HepG2 (cell line): Measurements from ENCODE around the gene CKB. TPM values are rescaled to one million over a fixed set of nuclear protein-coding genes. Genes with fewer than 3 reads are reported as not detected.
A peak's percentile ranks its signal among the peaks of the same experiment; 100 is the strongest.

Source experiments
- KDM5B ChIP-seq: sonication (generic); formaldehyde crosslinking; IDR thresholded peaks from 2 replicates; pipeline ENCODE4 v1.4.0; 2020; ENCODE audit warnings: missing genetic modification reagents, mild to moderate bottlenecking, borderline replicate concordance
- KMT2B ChIP-seq: IDR thresholded peaks from 2 replicates; pipeline ENCODE4 v1.6.1; 2016; ENCODE audit warnings: missing genetic modification reagents, missing compliant biosample characterization
- MYC ChIP-seq: sonication (generic); formaldehyde crosslinking; IDR thresholded peaks from 2 replicates; pipeline ENCODE4 v1.9.0; 2021; ENCODE audit warnings: missing genetic modification reagents, borderline replicate concordance
- NBN ChIP-seq: fragments of 450-650 bp; conservative IDR thresholded peaks from 2 replicates; pipeline ENCODE4 v1.6.1; 2017
- NCOA2 ChIP-seq: sonication (generic); formaldehyde crosslinking; IDR thresholded peaks from 2 replicates; pipeline ENCODE4 v1.8.0; 2022; ENCODE audit warnings: inconsistent platforms
- NFYC ChIP-seq: IDR thresholded peaks from 2 replicates; pipeline ENCODE4 v1.6.1; 2016; ENCODE audit warnings: missing genetic modification reagents, missing compliant biosample characterization
- TEAD3 ChIP-seq: optimal IDR thresholded peaks from 2 replicates; pipeline ENCODE3; 2016; ENCODE audit warnings: borderline replicate concordance
- TP53 ChIP-seq: sonication (generic); formaldehyde crosslinking; conservative IDR thresholded peaks from 2 replicates; pipeline ENCODE4 v1.4.0; 2020; ENCODE audit warnings: missing genetic modification reagents
- U2AF2 ChIP-seq: fragments of 200-400 bp; formaldehyde crosslinking; IDR thresholded peaks from 2 replicates; pipeline ENCODE4 v1.6.1; 2017; ENCODE audit warnings: low read depth, mild to moderate bottlenecking, low read length
- XRCC5 ChIP-seq: fragments of 200-400 bp; formaldehyde crosslinking; optimal IDR thresholded peaks from 2 replicates; pipeline ENCODE3; 2017; ENCODE audit warnings: mild to moderate bottlenecking, low read length
- YEATS4 ChIP-seq: sonication (generic); formaldehyde crosslinking; IDR thresholded peaks from 2 replicates; pipeline ENCODE4 v1.4.0; 2020; ENCODE audit warnings: missing genetic modification reagents, borderline replicate concordance
- ZFX ChIP-seq: sonication (generic); formaldehyde crosslinking; IDR thresholded peaks from 2 replicates; pipeline ENCODE4 v1.4.0; 2020; ENCODE audit warnings: mild to moderate bottlenecking, low read depth, missing genetic modification reagents, moderate library complexity
- ZNF136 ChIP-seq: sonication (generic); formaldehyde crosslinking; IDR thresholded peaks from 2 replicates; pipeline ENCODE4 v1.8.1; 2022; ENCODE audit warnings: low read depth, mild to moderate bottlenecking, moderate library complexity, missing genetic modification reagents
- ZNF567 ChIP-seq: sonication (generic); formaldehyde crosslinking; IDR thresholded peaks from 2 replicates; pipeline ENCODE4 v1.8.1; 2023; ENCODE audit warnings: mild to moderate bottlenecking, missing genetic modification reagents, borderline replicate concordance
- ZNF790 ChIP-seq: sonication (generic); formaldehyde crosslinking; IDR thresholded peaks from 2 replicates; pipeline ENCODE4 v1.8.0; 2022; ENCODE audit warnings: missing genetic modification reagents, mild to moderate bottlenecking, borderline replicate concordance
- polyA plus RNA-seq, 8 experiments: library from polyadenylated mRNA; depleted of rRNA in 3 of 8; stranded (reverse) in 7 of 8; unstranded in 1 of 8; fragments of >200 nt; fragmentation: Illumina TruSeq in 4 of 8; extraction: Trizol in 4 of 8; gene quantifications; 2 replicates each; pipeline versions ENCODE4 v1.2.1 to v1.2.3, GENCODE V29; 2011 to 2016; ENCODE audit warnings: low read depth in 4 of 8, missing spikeins in 1 of 8, mixed read lengths in 1 of 8; ENCODE audit not compliant: insufficient read depth in 1 of 8
- total RNA-seq, 5 experiments: library from RNA; depleted of rRNA; stranded (reverse); fragments of >200 nt; fragmentation: Illumina TruSeq; extraction: Trizol; gene quantifications; 2 replicates each; pipeline ENCODE4 v1.2.3, GENCODE V29; 2016; ENCODE audit warnings: low read depth in 1 of 5
- TF ChIP-seq, protein P1 (sequence below): sonication (generic); formaldehyde crosslinking; IDR thresholded peaks from 2 replicates; pipeline ENCODE4 v1.9.0; 2021; ENCODE audit warnings: missing genetic modification reagents, borderline replicate concordance
- TF ChIP-seq, protein P2 (sequence below): sonication (generic); formaldehyde crosslinking; IDR thresholded peaks from 2 replicates; pipeline ENCODE4 v1.5.0; 2020; ENCODE audit warnings: mild to moderate bottlenecking, missing genetic modification reagents, borderline replicate concordance
- TF ChIP-seq, protein P3 (sequence below): sonication (generic); formaldehyde crosslinking; IDR thresholded peaks from 2 replicates; pipeline ENCODE4 v1.9.0; 2021; ENCODE audit warnings: mild to moderate bottlenecking, missing genetic modification reagents

Gene CKB
- total and polyA plus RNA-seq, 2 of the 13 experiments (the other 11 are each of a cell fraction or from before 2014, with no cell fraction given), result 82.3 to 217 TPM

- TF ChIP-seq, protein P1, sequence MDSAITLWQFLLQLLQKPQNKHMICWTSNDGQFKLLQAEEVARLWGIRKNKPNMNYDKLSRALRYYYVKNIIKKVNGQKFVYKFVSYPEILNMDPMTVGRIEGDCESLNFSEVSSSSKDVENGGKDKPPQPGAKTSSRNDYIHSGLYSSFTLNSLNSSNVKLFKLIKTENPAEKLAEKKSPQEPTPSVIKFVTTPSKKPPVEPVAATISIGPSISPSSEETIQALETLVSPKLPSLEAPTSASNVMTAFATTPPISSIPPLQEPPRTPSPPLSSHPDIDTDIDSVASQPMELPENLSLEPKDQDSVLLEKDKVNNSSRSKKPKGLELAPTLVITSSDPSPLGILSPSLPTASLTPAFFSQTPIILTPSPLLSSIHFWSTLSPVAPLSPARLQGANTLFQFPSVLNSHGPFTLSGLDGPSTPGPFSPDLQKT, result no peak
- peak; percentile 85; the same call in 1 of the 2 replicates for TF ChIP-seq MYC (CRISPR knock-in tag)
- TF ChIP-seq TEAD3, result peak; percentile 37
- TF ChIP-seq ZNF567 (CRISPR knock-in tag), result 0 out of 2 replicates have a peak, but pooled peaks have one; percentile 9
- no peak for TF ChIP-seq NCOA2 (CRISPR knock-in tag)
- TF ChIP-seq NBN, result no peak
- TF ChIP-seq KDM5B (CRISPR knock-in tag), result peak; percentile 24; the same call in 1 of the 2 replicates
- TF ChIP-seq ZNF136 (CRISPR knock-in tag), result no peak
- TF ChIP-seq U2AF2, result no peak
- peak; percentile 82 for TF ChIP-seq YEATS4 (CRISPR knock-in tag)
- TF ChIP-seq XRCC5, result peak; percentile 26
- TF ChIP-seq, protein P2, sequence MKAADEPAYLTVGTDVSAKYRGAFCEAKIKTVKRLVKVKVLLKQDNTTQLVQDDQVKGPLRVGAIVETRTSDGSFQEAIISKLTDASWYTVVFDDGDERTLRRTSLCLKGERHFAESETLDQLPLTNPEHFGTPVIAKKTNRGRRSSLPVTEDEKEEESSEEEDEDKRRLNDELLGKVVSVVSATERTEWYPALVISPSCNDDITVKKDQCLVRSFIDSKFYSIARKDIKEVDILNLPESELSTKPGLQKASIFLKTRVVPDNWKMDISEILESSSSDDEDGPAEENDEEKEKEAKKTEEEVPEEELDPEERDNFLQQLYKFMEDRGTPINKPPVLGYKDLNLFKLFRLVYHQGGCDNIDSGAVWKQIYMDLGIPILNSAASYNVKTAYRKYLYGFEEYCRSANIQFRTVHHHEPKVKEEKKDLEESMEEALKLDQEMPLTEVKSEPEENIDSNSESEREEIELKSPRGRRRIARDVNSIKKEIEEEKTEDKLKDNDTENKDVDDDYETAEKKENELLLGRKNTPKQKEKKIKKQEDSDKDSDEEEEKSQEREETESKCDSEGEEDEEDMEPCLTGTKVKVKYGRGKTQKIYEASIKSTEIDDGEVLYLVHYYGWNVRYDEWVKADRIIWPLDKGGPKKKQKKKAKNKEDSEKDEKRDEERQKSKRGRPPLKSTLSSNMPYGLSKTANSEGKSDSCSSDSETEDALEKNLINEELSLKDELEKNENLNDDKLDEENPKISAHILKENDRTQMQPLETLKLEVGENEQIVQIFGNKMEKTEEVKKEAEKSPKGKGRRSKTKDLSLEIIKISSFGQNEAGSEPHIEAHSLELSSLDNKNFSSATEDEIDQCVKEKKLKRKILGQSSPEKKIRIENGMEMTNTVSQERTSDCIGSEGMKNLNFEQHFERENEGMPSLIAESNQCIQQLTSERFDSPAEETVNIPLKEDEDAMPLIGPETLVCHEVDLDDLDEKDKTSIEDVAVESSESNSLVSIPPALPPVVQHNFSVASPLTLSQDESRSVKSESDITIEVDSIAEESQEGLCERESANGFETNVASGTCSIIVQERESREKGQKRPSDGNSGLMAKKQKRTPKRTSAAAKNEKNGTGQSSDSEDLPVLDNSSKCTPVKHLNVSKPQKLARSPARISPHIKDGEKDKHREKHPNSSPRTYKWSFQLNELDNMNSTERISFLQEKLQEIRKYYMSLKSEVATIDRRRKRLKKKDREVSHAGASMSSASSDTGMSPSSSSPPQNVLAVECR, result peak; percentile 83; the same call in 1 of the 2 replicates
- 0 out of 2 replicates have a peak, but pooled peaks have one; percentile 8 for TF ChIP-seq TP53 (CRISPR knock-in tag)
- peak; percentile 90 for TF ChIP-seq KMT2B (CRISPR knock-in tag)
- TF ChIP-seq ZFX (CRISPR knock-in tag), result peak; percentile 84
- peak; percentile 61 for TF ChIP-seq ZNF790
- TF ChIP-seq, protein P3, sequence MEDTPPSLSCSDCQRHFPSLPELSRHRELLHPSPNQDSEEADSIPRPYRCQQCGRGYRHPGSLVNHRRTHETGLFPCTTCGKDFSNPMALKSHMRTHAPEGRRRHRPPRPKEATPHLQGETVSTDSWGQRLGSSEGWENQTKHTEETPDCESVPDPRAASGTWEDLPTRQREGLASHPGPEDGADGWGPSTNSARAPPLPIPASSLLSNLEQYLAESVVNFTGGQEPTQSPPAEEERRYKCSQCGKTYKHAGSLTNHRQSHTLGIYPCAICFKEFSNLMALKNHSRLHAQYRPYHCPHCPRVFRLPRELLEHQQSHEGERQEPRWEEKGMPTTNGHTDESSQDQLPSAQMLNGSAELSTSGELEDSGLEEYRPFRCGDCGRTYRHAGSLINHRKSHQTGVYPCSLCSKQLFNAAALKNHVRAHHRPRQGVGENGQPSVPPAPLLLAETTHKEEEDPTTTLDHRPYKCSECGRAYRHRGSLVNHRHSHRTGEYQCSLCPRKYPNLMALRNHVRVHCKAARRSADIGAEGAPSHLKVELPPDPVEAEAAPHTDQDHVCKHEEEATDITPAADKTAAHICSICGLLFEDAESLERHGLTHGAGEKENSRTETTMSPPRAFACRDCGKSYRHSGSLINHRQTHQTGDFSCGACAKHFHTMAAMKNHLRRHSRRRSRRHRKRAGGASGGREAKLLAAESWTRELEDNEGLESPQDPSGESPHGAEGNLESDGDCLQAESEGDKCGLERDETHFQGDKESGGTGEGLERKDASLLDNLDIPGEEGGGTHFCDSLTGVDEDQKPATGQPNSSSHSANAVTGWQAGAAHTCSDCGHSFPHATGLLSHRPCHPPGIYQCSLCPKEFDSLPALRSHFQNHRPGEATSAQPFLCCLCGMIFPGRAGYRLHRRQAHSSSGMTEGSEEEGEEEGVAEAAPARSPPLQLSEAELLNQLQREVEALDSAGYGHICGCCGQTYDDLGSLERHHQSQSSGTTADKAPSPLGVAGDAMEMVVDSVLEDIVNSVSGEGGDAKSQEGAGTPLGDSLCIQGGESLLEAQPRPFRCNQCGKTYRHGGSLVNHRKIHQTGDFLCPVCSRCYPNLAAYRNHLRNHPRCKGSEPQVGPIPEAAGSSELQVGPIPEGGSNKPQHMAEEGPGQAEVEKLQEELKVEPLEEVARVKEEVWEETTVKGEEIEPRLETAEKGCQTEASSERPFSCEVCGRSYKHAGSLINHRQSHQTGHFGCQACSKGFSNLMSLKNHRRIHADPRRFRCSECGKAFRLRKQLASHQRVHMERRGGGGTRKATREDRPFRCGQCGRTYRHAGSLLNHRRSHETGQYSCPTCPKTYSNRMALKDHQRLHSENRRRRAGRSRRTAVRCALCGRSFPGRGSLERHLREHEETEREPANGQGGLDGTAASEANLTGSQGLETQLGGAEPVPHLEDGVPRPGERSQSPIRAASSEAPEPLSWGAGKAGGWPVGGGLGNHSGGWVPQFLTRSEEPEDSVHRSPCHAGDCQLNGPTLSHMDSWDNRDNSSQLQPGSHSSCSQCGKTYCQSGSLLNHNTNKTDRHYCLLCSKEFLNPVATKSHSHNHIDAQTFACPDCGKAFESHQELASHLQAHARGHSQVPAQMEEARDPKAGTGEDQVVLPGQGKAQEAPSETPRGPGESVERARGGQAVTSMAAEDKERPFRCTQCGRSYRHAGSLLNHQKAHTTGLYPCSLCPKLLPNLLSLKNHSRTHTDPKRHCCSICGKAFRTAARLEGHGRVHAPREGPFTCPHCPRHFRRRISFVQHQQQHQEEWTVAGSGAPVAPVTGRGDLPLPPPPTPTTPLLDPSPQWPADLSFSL (CRISPR knock-in tag), result 0 out of 2 replicates have a peak, but pooled peaks have one; percentile 21
- TF ChIP-seq NFYC (CRISPR knock-in tag), result no peak
Measured at GRCh38 chr14:103562429-103563225, 40.0 kb upstream of the CKB start, which contains the start of the genes BAG5 and COA8 (continued).
